ENCODE results near the gene GSTK1.

DNA sequence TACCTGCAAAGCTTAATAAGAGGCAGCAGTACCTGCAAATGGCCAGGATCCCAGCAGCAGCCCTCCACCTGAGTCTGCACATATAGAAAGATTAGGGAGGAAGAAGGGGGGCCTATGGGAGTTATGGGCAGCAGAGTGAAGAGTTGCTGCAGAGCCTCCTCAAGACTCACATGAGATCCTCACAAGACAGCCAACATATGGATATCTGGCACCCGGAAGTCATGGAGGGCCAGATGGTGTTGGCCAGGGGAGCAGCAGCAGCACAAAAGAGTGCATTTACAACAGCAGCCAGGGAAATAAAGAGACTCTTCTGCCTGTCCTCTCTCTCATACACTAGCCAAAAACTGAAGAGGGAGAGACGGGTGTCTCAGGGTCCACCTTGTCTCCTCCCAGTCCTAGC, 45.4 kb upstream of the GSTK1 start:
- no peak for TF ChIP-seq EGR1 (IDR thresholded peaks at IDR 0.05)
- no peak for TF ChIP-seq EP300 (IDR thresholded peaks at IDR 0.05; ENCODE audit: borderline replicate concordance)
- TF ChIP-seq, protein P1, sequence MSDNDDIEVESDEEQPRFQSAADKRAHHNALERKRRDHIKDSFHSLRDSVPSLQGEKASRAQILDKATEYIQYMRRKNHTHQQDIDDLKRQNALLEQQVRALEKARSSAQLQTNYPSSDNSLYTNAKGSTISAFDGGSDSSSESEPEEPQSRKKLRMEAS (IDR thresholded peaks at IDR 0.05) = no peak
- TF ChIP-seq, protein P2, sequence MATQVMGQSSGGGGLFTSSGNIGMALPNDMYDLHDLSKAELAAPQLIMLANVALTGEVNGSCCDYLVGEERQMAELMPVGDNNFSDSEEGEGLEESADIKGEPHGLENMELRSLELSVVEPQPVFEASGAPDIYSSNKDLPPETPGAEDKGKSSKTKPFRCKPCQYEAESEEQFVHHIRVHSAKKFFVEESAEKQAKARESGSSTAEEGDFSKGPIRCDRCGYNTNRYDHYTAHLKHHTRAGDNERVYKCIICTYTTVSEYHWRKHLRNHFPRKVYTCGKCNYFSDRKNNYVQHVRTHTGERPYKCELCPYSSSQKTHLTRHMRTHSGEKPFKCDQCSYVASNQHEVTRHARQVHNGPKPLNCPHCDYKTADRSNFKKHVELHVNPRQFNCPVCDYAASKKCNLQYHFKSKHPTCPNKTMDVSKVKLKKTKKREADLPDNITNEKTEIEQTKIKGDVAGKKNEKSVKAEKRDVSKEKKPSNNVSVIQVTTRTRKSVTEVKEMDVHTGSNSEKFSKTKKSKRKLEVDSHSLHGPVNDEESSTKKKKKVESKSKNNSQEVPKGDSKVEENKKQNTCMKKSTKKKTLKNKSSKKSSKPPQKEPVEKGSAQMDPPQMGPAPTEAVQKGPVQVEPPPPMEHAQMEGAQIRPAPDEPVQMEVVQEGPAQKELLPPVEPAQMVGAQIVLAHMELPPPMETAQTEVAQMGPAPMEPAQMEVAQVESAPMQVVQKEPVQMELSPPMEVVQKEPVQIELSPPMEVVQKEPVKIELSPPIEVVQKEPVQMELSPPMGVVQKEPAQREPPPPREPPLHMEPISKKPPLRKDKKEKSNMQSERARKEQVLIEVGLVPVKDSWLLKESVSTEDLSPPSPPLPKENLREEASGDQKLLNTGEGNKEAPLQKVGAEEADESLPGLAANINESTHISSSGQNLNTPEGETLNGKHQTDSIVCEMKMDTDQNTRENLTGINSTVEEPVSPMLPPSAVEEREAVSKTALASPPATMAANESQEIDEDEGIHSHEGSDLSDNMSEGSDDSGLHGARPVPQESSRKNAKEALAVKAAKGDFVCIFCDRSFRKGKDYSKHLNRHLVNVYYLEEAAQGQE (IDR thresholded peaks at IDR 0.05; ENCODE audit: low read depth) = no peak
- TF ChIP-seq YY1 (IDR thresholded peaks at IDR 0.05; ENCODE audit: low read depth) = no peak
- TF ChIP-seq TCF12 (IDR thresholded peaks at IDR 0.05; ENCODE audit: low read depth) = no peak
- TF ChIP-seq TAF1 (IDR thresholded peaks at IDR 0.05; ENCODE audit: low read depth) = no peak
- TF ChIP-seq CEBPB (IDR thresholded peaks at IDR 0.05) = no peak
- no peak for TF ChIP-seq RAD21 (IDR thresholded peaks at IDR 0.05; ENCODE audit: low read depth)
- TF ChIP-seq NFIC (IDR thresholded peaks at IDR 0.05) = no peak
- TF ChIP-seq CREB1 (IDR thresholded peaks at IDR 0.05; ENCODE audit: low read depth) = no peak
- no peak for TF ChIP-seq FOXM1 (IDR thresholded peaks at IDR 0.05; ENCODE audit: borderline replicate concordance, low read depth)
- TF ChIP-seq TEAD4 (IDR thresholded peaks at IDR 0.05) = no peak
